Measurements from ENCODE around the gene TNN. TPM values are rescaled to one million over a fixed set of nuclear protein-coding genes. Genes with fewer than 3 reads are reported as not detected.

Gene TNN
- total and polyA plus RNA-seq, 3 experiments from 2014 or later, result not detected

DNA sequence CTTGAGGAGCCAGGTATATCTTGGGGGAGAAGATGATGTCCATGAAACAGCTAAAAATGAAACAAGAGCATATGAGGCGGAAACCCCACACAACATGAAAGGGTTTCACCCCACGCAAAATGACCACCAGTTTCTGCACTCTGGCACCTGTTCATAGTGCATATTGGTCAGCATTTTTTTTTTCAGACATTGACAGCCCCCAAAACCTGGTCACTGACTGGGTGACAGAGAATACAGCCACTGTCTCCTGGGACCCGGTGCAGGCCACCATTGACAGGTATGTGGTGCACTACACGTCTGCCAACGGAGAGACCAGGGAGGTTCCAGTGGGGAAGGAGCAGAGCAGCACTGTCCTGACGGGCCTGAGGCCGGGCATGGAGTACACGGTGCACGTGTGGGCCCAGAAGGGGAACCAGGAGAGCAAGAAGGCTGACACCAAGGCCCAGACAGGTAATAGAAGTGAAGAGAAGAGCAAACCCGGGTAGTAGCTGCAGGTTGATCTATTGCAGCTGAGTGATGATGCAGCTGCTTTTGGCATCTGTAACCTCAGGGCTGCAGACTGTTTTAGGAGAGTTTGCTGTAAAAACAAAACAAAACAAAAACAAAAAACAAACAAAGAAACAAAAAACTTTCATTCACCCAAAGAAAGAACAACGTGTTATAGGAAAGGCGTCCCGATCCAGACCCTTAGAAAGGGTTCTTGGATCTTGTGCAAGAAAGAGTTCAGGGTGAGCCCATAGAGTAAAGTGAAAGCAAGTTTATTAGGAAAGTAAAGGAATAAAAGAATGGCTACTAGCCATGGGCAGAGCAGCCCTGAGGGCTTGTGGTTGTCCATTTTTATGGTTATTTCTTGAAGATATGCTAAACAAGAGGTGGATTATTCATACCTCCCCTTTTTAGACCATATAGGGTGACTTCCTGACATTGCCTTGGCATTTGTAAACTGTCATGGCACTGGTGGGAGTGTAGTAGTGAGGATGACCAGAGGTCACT, 51.0 kb downstream of the TNN start:
- H3K4me1 Mint-ChIP-seq, result no peaks in the 10 kb centered on the region
- no peak for DNase-seq
- peaks cover 6 to 7% (median 7%) of the 10 kb centered on the region in 5 donors for H3K9me3 Mint-ChIP-seq
- Histone ChIP-seq H3K36me3 (ENCODE audit: insufficient read depth, low read length) (no peaks in the 10 kb centered on the region), H3K4me3 (ENCODE audit: low read length) (no peak overlapping the region), H3K27me3 (ENCODE audit: insufficient read depth, low read length, poor library complexity, severe bottlenecking) (no peaks in the 10 kb centered on the region), H3K27ac (ENCODE audit: low read depth, low read length) (no peak overlapping the region), H3K9me3 (ENCODE audit: low read length) (no peaks in the 10 kb centered on the region), H3K4me1 (ENCODE audit: insufficient read depth, low read length) (no peaks in the 10 kb centered on the region)
- peaks cover 0 to 5% (median 3%) of the 10 kb centered on the region in 3 donors for H3K36me3 Mint-ChIP-seq
- H3K27me3 Mint-ChIP-seq, result peaks cover 11 to 32% of the 10 kb centered on the region in 2 donors
- ChIA-PET POLR2A (no interaction called here), CTCF (interaction anchor here (1.6 kb wide), 1 partner anchor 26 kb away, joined by 4 read pairs; no protein-coding TSS in a partner anchor)
- no peak overlapping the region for H3K27ac Mint-ChIP-seq
- H3K4me3 Mint-ChIP-seq, result no peak overlapping the region

GRCh38 chr1:175120511-175120910, 52.9 kb downstream of the TNN start:
- POLR2A ChIA-PET, result no interaction called here
- no peaks in the 10 kb centered on the region for H3K9me3 Mint-ChIP-seq
- Histone ChIP-seq H3K36me3 (ENCODE audit: insufficient read depth, low read length) (no peaks in the 10 kb centered on the region), H3K27me3 (ENCODE audit: insufficient read depth, low read length, poor library complexity, severe bottlenecking) (no peaks in the 10 kb centered on the region), H3K4me3 (ENCODE audit: low read length) (no peak overlapping the region), H3K9me3 (ENCODE audit: low read length) (no peaks in the 10 kb centered on the region), H3K27ac (ENCODE audit: low read depth, low read length) (no peak overlapping the region), H3K4me1 (ENCODE audit: insufficient read depth, low read length) (no peaks in the 10 kb centered on the region)
- peaks cover 7 to 16% of the 10 kb centered on the region in 2 donors for H3K27me3 Mint-ChIP-seq
- peaks cover 0 to 3% (median 0%) of the 10 kb centered on the region in 3 donors for H3K36me3 Mint-ChIP-seq
- no peaks in the 10 kb centered on the region for H3K4me1 Mint-ChIP-seq
- H3K4me3 Mint-ChIP-seq, result no peak overlapping the region
- no peak overlapping the region for H3K27ac Mint-ChIP-seq
- CTCF ChIA-PET, result interaction anchor here (1.1 to 1.6 kb wide), 3 partner anchors 12 to 91 kb away, joined by 3 to 5 read pairs (median 4); no protein-coding TSS in a partner anchor
- no peak for DNase-seq

- Mint-ChIP-seq H3K9me3 (no peaks in the 10 kb centered on the region), H3K27me3 (peaks cover 1 to 4% of the 10 kb centered on the region in 2 donors), H3K4me3 (no peak overlapping the region), H3K27ac (no peak overlapping the region), H3K4me1 (no peaks in the 10 kb centered on the region), H3K36me3 (peaks cover 0 to 3% (median 0%) of the 10 kb centered on the region in 3 donors)
- Histone ChIP-seq H3K27ac (ENCODE audit: low read depth, low read length) (no peak overlapping the region), H3K9me3 (ENCODE audit: low read length) (no peaks in the 10 kb centered on the region), H3K4me3 (ENCODE audit: low read length) (no peak overlapping the region), H3K27me3 (ENCODE audit: insufficient read depth, low read length, poor library complexity, severe bottlenecking) (no peaks in the 10 kb centered on the region), H3K36me3 (ENCODE audit: insufficient read depth, low read length) (no peaks in the 10 kb centered on the region), H3K4me1 (ENCODE audit: insufficient read depth, low read length) (no peaks in the 10 kb centered on the region)
- DNase-seq, result no peak
- POLR2A ChIA-PET, result no interaction called here
- CTCF ChIA-PET, result interaction anchor here (0.9 to 3.4 kb wide), 9 partner anchors 10 to 135 kb away, joined by 3 to 39 read pairs (median 4); no protein-coding TSS in a partner anchor
These were observed 57.2 kb downstream of the TNN start for GRCh38 chr1:175124861-175125260.

GRCh38 chr1:175126347-175126746, 58.7 kb downstream of the TNN start:
- Mint-ChIP-seq H3K9me3 (no peaks in the 10 kb centered on the region), H3K27me3 (peaks cover under 1 to 4% of the 10 kb centered on the region in 2 donors), H3K4me3 (no peak overlapping the region), H3K36me3 (peaks cover 0 to 2% (median 0%) of the 10 kb centered on the region in 3 donors), H3K4me1 (no peaks in the 10 kb centered on the region), H3K27ac (no peak overlapping the region)
- no peaks in the 10 kb centered on the region for H3K9me3 ChIP-seq (ENCODE audit: low read length)
- DNase-seq, result no peak
- ChIA-PET CTCF (interaction anchor here (1.0 to 3.4 kb wide), 3 partner anchors 23 to 97 kb away, joined by 3 to 39 read pairs (median 5); no protein-coding TSS in a partner anchor), POLR2A (no interaction called here)
- no peaks in the 10 kb centered on the region for H3K27me3 ChIP-seq (ENCODE audit: insufficient read depth, low read length, poor library complexity, severe bottlenecking)
- no peaks in the 10 kb centered on the region for H3K4me1 ChIP-seq (ENCODE audit: insufficient read depth, low read length)
- H3K27ac ChIP-seq (ENCODE audit: low read depth, low read length), result no peak overlapping the region
- no peaks in the 10 kb centered on the region for H3K36me3 ChIP-seq (ENCODE audit: insufficient read depth, low read length)
- H3K4me3 ChIP-seq (ENCODE audit: low read length), result no peak overlapping the region

DNA sequence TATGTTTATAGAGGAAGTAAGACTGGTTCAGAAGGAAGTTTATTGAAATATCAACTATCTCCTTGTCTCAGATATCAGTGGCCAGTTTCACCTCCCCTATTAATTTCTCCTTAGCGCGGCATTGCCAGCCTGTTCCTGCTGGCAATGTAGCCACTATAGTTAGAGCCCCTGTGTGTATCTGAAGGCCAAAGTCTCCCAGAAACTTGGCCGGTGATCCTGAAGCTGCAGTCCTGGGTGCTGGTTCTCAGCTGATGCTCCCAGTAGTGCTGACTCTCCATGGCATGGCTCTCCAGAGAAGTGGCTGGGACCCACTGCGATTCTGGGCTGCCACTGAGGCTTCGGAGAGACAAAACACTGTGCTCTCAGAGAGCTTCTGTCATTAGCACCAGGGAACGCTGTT, 59.9 kb downstream of the TNN start:
- Histone ChIP-seq H3K4me3 (ENCODE audit: low read length) (no peak overlapping the region), H3K27ac (ENCODE audit: low read depth, low read length) (no peak overlapping the region), H3K27me3 (ENCODE audit: insufficient read depth, low read length, poor library complexity, severe bottlenecking) (no peaks in the 10 kb centered on the region), H3K9me3 (ENCODE audit: low read length) (no peaks in the 10 kb centered on the region), H3K4me1 (ENCODE audit: insufficient read depth, low read length) (no peaks in the 10 kb centered on the region), H3K36me3 (ENCODE audit: insufficient read depth, low read length) (no peaks in the 10 kb centered on the region)
- Mint-ChIP-seq H3K27ac (no peak overlapping the region), H3K4me1 (no peaks in the 10 kb centered on the region), H3K4me3 (no peak overlapping the region), H3K27me3 (peaks cover 0 to 4% of the 10 kb centered on the region in 2 donors), H3K36me3 (no peaks in the 10 kb centered on the region), H3K9me3 (no peaks in the 10 kb centered on the region)
- no peak for DNase-seq
- POLR2A ChIA-PET, result no interaction called here
- CTCF ChIA-PET, result interaction anchor here (1.3 to 2.5 kb wide), 3 partner anchors 10 to 98 kb away, joined by 3 to 10 read pairs (median 3); no protein-coding TSS in a partner anchor

- H3K27me3 ChIP-seq (ENCODE audit: insufficient read depth, low read length, poor library complexity, severe bottlenecking), result no peaks in the 10 kb centered on the region
- Mint-ChIP-seq H3K27ac (no peak overlapping the region), H3K36me3 (no peaks in the 10 kb centered on the region), H3K9me3 (no peaks in the 10 kb centered on the region), H3K4me1 (no peaks in the 10 kb centered on the region), H3K27me3 (peaks cover 0 to 8% of the 10 kb centered on the region in 2 donors), H3K4me3 (no peak overlapping the region)
- H3K36me3 ChIP-seq (ENCODE audit: insufficient read depth, low read length), result no peaks in the 10 kb centered on the region
- H3K9me3 ChIP-seq (ENCODE audit: low read length), result no peaks in the 10 kb centered on the region
- no peak overlapping the region for H3K27ac ChIP-seq (ENCODE audit: low read depth, low read length)
- ChIA-PET CTCF (interaction anchor here (1.1 to 2.5 kb wide), 3 partner anchors 9 to 99 kb away, joined by 3 to 10 read pairs (median 3); no protein-coding TSS in a partner anchor), POLR2A (no interaction called here)
- H3K4me3 ChIP-seq (ENCODE audit: low read length), result no peak overlapping the region
- no peaks in the 10 kb centered on the region for H3K4me1 ChIP-seq (ENCODE audit: insufficient read depth, low read length)
- DNase-seq, result no peak
These were observed 60.9 kb downstream of the TNN start for GRCh38 chr1:175128523-175128922.

- POLR2A ChIA-PET, result no interaction called here
- H3K36me3 Mint-ChIP-seq, result no peaks in the 10 kb centered on the region
- no peaks in the 10 kb centered on the region for H3K9me3 Mint-ChIP-seq
- peaks cover 4 to 9% of the 10 kb centered on the region in 2 donors for H3K27me3 Mint-ChIP-seq
- no peak overlapping the region for H3K27ac Mint-ChIP-seq
- H3K4me3 Mint-ChIP-seq, result no peak overlapping the region
- no peak for DNase-seq
- Histone ChIP-seq H3K4me3 (ENCODE audit: low read length) (no peak overlapping the region), H3K9me3 (ENCODE audit: low read length) (no peaks in the 10 kb centered on the region), H3K36me3 (ENCODE audit: insufficient read depth, low read length) (no peaks in the 10 kb centered on the region), H3K27me3 (ENCODE audit: insufficient read depth, low read length, poor library complexity, severe bottlenecking) (no peaks in the 10 kb centered on the region), H3K27ac (ENCODE audit: low read depth, low read length) (no peak overlapping the region), H3K4me1 (ENCODE audit: insufficient read depth, low read length) (no peaks in the 10 kb centered on the region)
- no peaks in the 10 kb centered on the region for H3K4me1 Mint-ChIP-seq
- CTCF ChIA-PET, result interaction anchor here (1.1 to 2.5 kb wide), 2 partner anchors 22 to 100 kb away, joined by 3 to 10 read pairs; no protein-coding TSS in a partner anchor
These were observed 61.5 kb downstream of the TNN start for GRCh38 chr1:175129182-175129581.

- Mint-ChIP-seq H3K27me3 (peaks cover 6 to 12% of the 10 kb centered on the region in 2 donors), H3K27ac (no peak overlapping the region), H3K36me3 (no peaks in the 10 kb centered on the region), H3K4me1 (no peaks in the 10 kb centered on the region), H3K4me3 (no peak overlapping the region), H3K9me3 (no peaks in the 10 kb centered on the region)
- Histone ChIP-seq H3K4me3 (ENCODE audit: low read length) (no peak overlapping the region), H3K9me3 (ENCODE audit: low read length) (no peaks in the 10 kb centered on the region), H3K36me3 (ENCODE audit: insufficient read depth, low read length) (no peaks in the 10 kb centered on the region), H3K4me1 (ENCODE audit: insufficient read depth, low read length) (no peaks in the 10 kb centered on the region), H3K27me3 (ENCODE audit: insufficient read depth, low read length, poor library complexity, severe bottlenecking) (no peaks in the 10 kb centered on the region), H3K27ac (ENCODE audit: low read depth, low read length) (no peak overlapping the region)
- CTCF ChIA-PET, result interaction anchor here (1.2 to 2.5 kb wide), 2 partner anchors 13 to 100 kb away, joined by 3 to 10 read pairs; no protein-coding TSS in a partner anchor
- no peak for DNase-seq
- POLR2A ChIA-PET, result no interaction called here
These were observed 62.0 kb downstream of the TNN start for GRCh38 chr1:175129644-175129996.

Data from CD8-positive, alpha-beta memory T cell (primary cell).